Breast epithelium (tissue), 3 donors: ENCODE results near the gene TSPAN1.

ENCODE experiments used
- CTCF ChIP-seq, 3 donors: fragments of 450-650 bp; IDR thresholded peaks; one replicate each; pipeline ENCODE4 v1.5.1; 2016 to 2017; ENCODE audit warnings: antibody characterized with exemption in 3 of 3, mild to moderate bottlenecking in 3 of 3, moderate library complexity in 3 of 3
- POLR2A ChIP-seq: fragments of 450-650 bp; IDR thresholded peaks from one replicate; pipeline ENCODE4 v1.6.1; 2016; ENCODE audit warnings: antibody characterized with exemption, mild to moderate bottlenecking, moderate library complexity
- POLR2AphosphoS5 ChIP-seq, 3 donors: sonication (generic); formaldehyde crosslinking; IDR thresholded peaks; one replicate each; pipeline ENCODE4 v1.6.1; 2017; ENCODE audit warnings: antibody characterized with exemption in 3 of 3

DNA sequence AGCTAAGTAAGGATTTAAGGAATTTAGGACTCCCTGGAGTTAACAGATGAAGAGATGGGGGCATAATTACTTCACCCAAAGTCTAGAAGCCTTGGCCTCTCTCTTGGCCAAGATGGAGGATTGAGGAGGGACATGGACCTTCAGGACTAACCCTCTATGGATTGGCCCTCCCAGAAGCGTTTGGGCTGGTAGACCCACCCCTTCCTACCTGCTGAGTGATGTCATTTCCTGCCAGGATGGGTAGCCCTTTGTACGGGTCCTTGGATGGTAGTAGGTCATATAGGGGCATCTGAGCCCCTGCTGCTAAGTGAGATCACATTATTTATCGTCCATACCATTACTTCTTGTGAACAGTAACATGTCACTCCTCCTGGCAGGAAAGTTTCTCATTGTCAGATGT is 45.9 kb downstream of the TSPAN1 start:
- TF ChIP-seq CTCF (IDR thresholded peaks at IDR 0.05): no peak
- no peak for TF ChIP-seq POLR2A
- no peak for TF ChIP-seq POLR2AphosphoS5 (IDR thresholded peaks at IDR 0.05)
